H1 (cell line): ENCODE results near the gene RBMS1. TPM values are rescaled to one million over a fixed set of nuclear protein-coding genes. Genes with fewer than 3 reads are reported as not detected.

Source experiments
- CTCF ChIA-PET: fragments of 300-600 bp; sonication (Branson Sonifier 250); formaldehyde crosslinking; loops from one replicate; lab custom pipeline; 2021; ENCODE audit not compliant: partially characterized antibody; lab: Charles Lee
- POLR2A ChIA-PET: fragments of 300-600 bp; sonication (Branson Sonifier 250); formaldehyde crosslinking; loops from one replicate; lab custom pipeline; 2021; ENCODE audit warnings: inconsistent platforms; ENCODE audit not compliant: partially characterized antibody; lab: Charles Lee
- DNase-seq, 2 experiments: peaks; one replicate each; pipeline versions ENCODE4 v3.0.0 to v3.0.0-alpha.2; 2010 to 2022; ENCODE audit warnings: low spot score in 2 of 2, low read depth in 1 of 2, mixed read lengths in 1 of 2
- FAIRE-seq: peaks from 2 replicates; lab custom pipeline; 2011; peaks lifted over from hg19 to GRCh38; lab: Jason Lieb, UNC
- H2AFZ ChIP-seq: 2 replicates; pipeline ENCODE4 v1.8.1; 2012; ENCODE audit warnings: low read length, inconsistent platforms
- H2AK5ac ChIP-seq: 2 replicates; pipeline ENCODE4 v1.6.1; 2013; ENCODE audit warnings: low read depth, low read length
- H2BK120ac ChIP-seq: replicated peaks from 2 replicates; pipeline ENCODE3; 2013; ENCODE audit warnings: low read depth, low read length, inconsistent platforms
- H2BK12ac ChIP-seq: 2 replicates; pipeline ENCODE4 v1.6.1; 2013; ENCODE audit warnings: low read depth, low read length
- H2BK15ac ChIP-seq: 2 replicates; pipeline ENCODE4 v1.6.1; 2013; ENCODE audit warnings: low read length
- H2BK20ac ChIP-seq: 2 replicates; pipeline ENCODE4 v1.6.1; 2013; ENCODE audit warnings: low read length
- H2BK5ac ChIP-seq: 2 replicates; pipeline ENCODE4 v1.6.1; 2013; ENCODE audit warnings: low read depth, low read length
- H3K14ac ChIP-seq: 2 replicates; pipeline ENCODE4 v1.6.1; 2013; ENCODE audit warnings: inconsistent platforms; ENCODE audit not compliant: insufficient read length
- H3K18ac ChIP-seq: 2 replicates; pipeline ENCODE4 v1.6.1; 2013; ENCODE audit warnings: low read length; ENCODE audit errors: extremely low read depth
- H3K23ac ChIP-seq: 2 replicates; pipeline ENCODE4 v1.6.1; 2013; ENCODE audit warnings: inconsistent platforms; ENCODE audit not compliant: insufficient read length
- H3K23me2 ChIP-seq: 2 replicates; pipeline ENCODE4 v1.6.1; 2013; ENCODE audit warnings: low read depth, low read length
- H3K27ac ChIP-seq: 2 replicates; pipeline ENCODE4 v1.6.1; 2011; ENCODE audit warnings: low read depth, low read length, inconsistent platforms
- H3K27me3 ChIP-seq, 4 experiments: replicated peaks in 1 of 4; 1 replicate in 1 of 4; 2 replicates in 3 of 4; pipeline versions ENCODE4 v1.6.1 to v1.8.1; 2011 to 2013; ENCODE audit warnings: low read length in 3 of 4, mild to moderate bottlenecking in 3 of 4, inconsistent platforms in 2 of 4, mixed read lengths in 2 of 4, moderate library complexity in 1 of 4; ENCODE audit not compliant: control insufficient read depth in 3 of 4, insufficient read depth in 3 of 4; ENCODE audit errors: extremely low read depth in 1 of 4
- H3K36me3 ChIP-seq, 4 experiments: 2 replicates each; pipeline versions ENCODE4 v1.6.1 to v1.8.1; 2011 to 2013; ENCODE audit warnings: mild to moderate bottlenecking in 4 of 4, low read length in 3 of 4, moderate library complexity in 2 of 4, control low read depth in 1 of 4, inconsistent platforms in 1 of 4; ENCODE audit not compliant: insufficient read depth in 4 of 4, control insufficient read depth in 2 of 4
- H3K4ac ChIP-seq: replicated peaks from 2 replicates; pipeline ENCODE3; 2013; ENCODE audit warnings: low read length, low read depth, mixed read lengths, inconsistent platforms; ENCODE audit not compliant: insufficient read length
- H3K4me1 ChIP-seq, 4 experiments: replicated peaks in 1 of 4; 1 replicate in 1 of 4; 2 replicates in 3 of 4; pipeline versions ENCODE4 v1.6.1 to v1.8.1; 2011 to 2013; ENCODE audit warnings: low read length in 3 of 4, inconsistent platforms in 2 of 4, mixed read lengths in 1 of 4; ENCODE audit not compliant: insufficient read depth in 4 of 4, control insufficient read depth in 3 of 4
- H3K4me2 ChIP-seq, 2 experiments: 2 replicates each; pipeline versions ENCODE4 v1.6.1 to v1.8.1; 2011 to 2013; ENCODE audit warnings: low read depth in 2 of 2, low read length in 2 of 2, control low read depth in 1 of 2, inconsistent platforms in 1 of 2, mild to moderate bottlenecking in 1 of 2; ENCODE audit not compliant: insufficient read depth in 1 of 2
- H3K4me3 ChIP-seq, 4 experiments: fragments of 200-600, 300-600 bp in 1 of 4; sonication (generic), shearing (Covaris generic), sonication (Bioruptor Twin) in 1 of 4; 2 replicates each; pipeline versions ENCODE4 v1.5.1 to v1.8.1; 2011 to 2016; ENCODE audit warnings: low read length in 4 of 4, low read depth in 3 of 4, control low read depth in 2 of 4, inconsistent platforms in 2 of 4, mild to moderate bottlenecking in 2 of 4, mixed read lengths in 1 of 4, moderate library complexity in 1 of 4; ENCODE audit not compliant: insufficient read depth in 2 of 4; ENCODE audit errors: extremely low read depth in 1 of 4
- H3K56ac ChIP-seq: replicated peaks from 2 replicates; pipeline ENCODE3; 2013; ENCODE audit warnings: low read depth, mild to moderate bottlenecking, mixed read lengths, low read length, inconsistent platforms; ENCODE audit not compliant: insufficient read length
- H3K79me1 ChIP-seq: 2 replicates; pipeline ENCODE4 v1.6.1; 2013; ENCODE audit warnings: low read depth, low read length, control low read depth
- H3K79me2 ChIP-seq, 2 experiments: 2 replicates each; pipeline versions ENCODE4 v1.6.1 to v1.8.1; 2012 to 2013; ENCODE audit warnings: low read length in 2 of 2, mild to moderate bottlenecking in 2 of 2, inconsistent platforms in 1 of 2; ENCODE audit not compliant: insufficient read depth in 2 of 2, control insufficient read depth in 1 of 2
- H3K9ac ChIP-seq, 4 experiments: replicated peaks in 1 of 4; 1 replicate in 1 of 4; 2 replicates in 3 of 4; pipeline versions ENCODE4 v1.6.1 to v1.8.1; 2011 to 2013; ENCODE audit warnings: low read depth in 3 of 4, low read length in 3 of 4, control low read depth in 2 of 4, mild to moderate bottlenecking in 2 of 4, moderate library complexity in 2 of 4, inconsistent platforms in 1 of 4; ENCODE audit errors: extremely low read depth in 1 of 4
- H3K9me3 ChIP-seq, 2 experiments: 2 replicates each; pipeline versions ENCODE4 v1.6.1 to v1.8.1; 2012 to 2013; ENCODE audit warnings: mild to moderate bottlenecking in 2 of 2, moderate library complexity in 2 of 2, control low read depth in 1 of 2, inconsistent platforms in 1 of 2, low read depth in 1 of 2, low read length in 1 of 2, mixed read lengths in 1 of 2; ENCODE audit not compliant: insufficient read depth in 2 of 2
- H4K20me1 ChIP-seq, 2 experiments: replicated peaks in 1 of 2; 2 replicates each; pipeline versions ENCODE3 to v1.8.1; 2011 to 2013; ENCODE audit warnings: inconsistent platforms in 2 of 2, low read length in 2 of 2, mild to moderate bottlenecking in 1 of 2; ENCODE audit not compliant: insufficient read depth in 2 of 2, control insufficient read depth in 1 of 2
- H4K5ac ChIP-seq: 2 replicates; pipeline ENCODE4 v1.6.1; 2013; ENCODE audit warnings: low read length, low read depth, mixed read lengths, inconsistent platforms; ENCODE audit not compliant: insufficient read length
- H4K8ac ChIP-seq: 2 replicates; pipeline ENCODE4 v1.8.0; 2013; ENCODE audit warnings: mild to moderate bottlenecking, moderate library complexity, low read length, inconsistent platforms; ENCODE audit not compliant: insufficient read depth; ENCODE audit errors: extremely low read depth
- H4K91ac ChIP-seq: replicated peaks from 2 replicates; pipeline ENCODE3; 2013; ENCODE audit warnings: low read length, mixed read lengths, inconsistent platforms; ENCODE audit not compliant: insufficient read length
- EGR1 ChIP-seq: IDR thresholded peaks from 2 replicates; pipeline ENCODE4 v1.6.1; 2011; ENCODE audit warnings: low read depth, low read length, borderline replicate concordance
- WGBS, 2 experiments: shearing (Covaris generic) in 1 of 2; methylation state at CpG; one replicate each; pipeline versions ENCODE4 v1.1.6 to v1.1.7; 2013 to 2015; ENCODE audit warnings: low lambda C conversion rate in 2 of 2, mixed read lengths in 2 of 2, inconsistent platforms in 1 of 2, low coverage in 1 of 2, missing lambda C conversion rate in 1 of 2; ENCODE audit not compliant: insufficient replicate concordance in 2 of 2, insufficient coverage in 1 of 2, insufficient read length in 1 of 2; ENCODE audit errors: extremely low coverage in 1 of 2, missing lambda C conversion rate in 1 of 2; 5-methylcytosine and 5-hydroxymethylcytosine counted together
- polyA plus RNA-seq, 7 experiments: library from polyadenylated mRNA; depleted of rRNA in 3 of 7; stranded (reverse) in 5 of 7; unstranded in 2 of 7; fragments of >200 nt in 5 of 7; fragments of 200-250 nt in 2 of 7; gene quantifications; 1 replicate in 5 of 7; 2 replicates in 1 of 7; 4 replicates in 1 of 7; pipeline versions ENCODE4 v1.2.1 to v1.2.3, GENCODE V29; 2011 to 2013; ENCODE audit warnings: missing spikeins in 2 of 7, mixed read lengths in 2 of 7
- total RNA-seq: library from RNA; stranded (reverse); fragmentation: NEBNext Ultra II Directional; extraction: Animal tissue kit (Norgen Biotek cat#: 25700); gene quantifications from 2 replicates; pipeline ENCODE4 v1.2.1, GENCODE V29; 2021

The RBMS1 gene
- total and polyA plus RNA-seq, 2 of the 8 experiments (the other 6 are each of a cell fraction or from before 2014, with no cell fraction given), result 53.7 to 60.0 TPM

GRCh38 chr2:160423126-160423525, 70.5 kb downstream of the RBMS1 start:
- peaks cover 0 to 4% (median 3%) of the 10 kb centered on the region in 4 experiments; a peak in 5 of 7 replicates for H3K4me1 ChIP-seq
- H4K5ac ChIP-seq, result no peak overlapping the region
- H3K23me2 ChIP-seq, result no peaks in the 10 kb centered on the region
- WGBS, 2 experiments, result 100% methylated on average over 3 of the region's 4 CpGs; no CpG with 5 or more reads in 1 of the 2 experiments
- no peak overlapping the region for H2BK5ac ChIP-seq
- H4K20me1 ChIP-seq, result no peaks in the 10 kb centered on the region
- DNase-seq (no peak), FAIRE-seq (no peak)
- no peak overlapping the region for H3K18ac ChIP-seq
- CTCF ChIA-PET, result no interaction called here
- no peak overlapping the region for H2AFZ ChIP-seq
- no peaks in the 10 kb centered on the region for H3K9me3 ChIP-seq
- no peaks in the 10 kb centered on the region for H3K36me3 ChIP-seq
- H3K27ac ChIP-seq, result no peak overlapping the region
- no peak overlapping the region for H3K4ac ChIP-seq
- H4K91ac ChIP-seq, result no peak overlapping the region
- POLR2A ChIA-PET, result no interaction called here
- no peak overlapping the region for H3K56ac ChIP-seq
- H3K27me3 ChIP-seq, result no peaks in the 10 kb centered on the region
- peaks cover 2% of the 10 kb centered on the region; the same call in 1 of the 2 replicates for H3K79me1 ChIP-seq
- H3K79me2 ChIP-seq, result 0 out of 4 replicates have a peak, but pooled peaks cover 0 to 2% of the 10 kb centered on the region in 2 experiments
- TF ChIP-seq EGR1, result no peak
- H2BK12ac ChIP-seq, result no peak overlapping the region
- no peak overlapping the region for H4K8ac ChIP-seq
- H3K4me2 ChIP-seq, result no peak overlapping the region
- no peak overlapping the region for H3K9ac ChIP-seq
- no peak overlapping the region for H3K23ac ChIP-seq
- H2BK120ac ChIP-seq, result no peak overlapping the region
- no peak overlapping the region for H3K4me3 ChIP-seq
- H2AK5ac ChIP-seq, result no peak overlapping the region
- no peak overlapping the region for H2BK20ac ChIP-seq
- H3K14ac ChIP-seq, result no peak overlapping the region
- no peak overlapping the region for H2BK15ac ChIP-seq
